GM21528 (cell line): ENCODE measurements around the gene PHKB.

Experiments used
- ATAC-seq: cut with Tn5 transposase; IDR thresholded peaks from one replicate; pipeline ENCODE4 v1.9.1; 2021; ENCODE audit warnings: mild to moderate bottlenecking, moderate library complexity; ENCODE audit not compliant: unreplicated experiment, low FRiP score

The PHKB gene

DNA sequence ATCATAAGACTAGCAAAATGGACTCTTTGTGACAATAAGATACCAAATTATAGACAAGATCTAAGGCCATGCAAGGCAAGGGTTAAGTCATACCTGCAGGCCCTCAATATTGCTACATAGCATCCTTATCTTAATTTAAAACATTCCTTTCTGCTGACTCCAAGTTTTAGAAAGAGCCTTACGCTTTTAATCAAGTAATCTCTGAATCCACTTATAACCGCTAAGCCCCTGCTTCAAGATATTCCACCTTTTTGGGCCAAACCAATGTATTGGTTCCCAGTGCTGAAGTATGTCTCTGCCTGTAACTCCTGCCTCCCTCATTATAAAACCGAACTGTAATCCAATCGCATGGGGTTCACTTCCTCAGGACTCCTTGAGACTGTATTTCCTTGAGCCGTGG lies 255.4 kb downstream of the PHKB start:
- ATAC-seq: no peak

DNA sequence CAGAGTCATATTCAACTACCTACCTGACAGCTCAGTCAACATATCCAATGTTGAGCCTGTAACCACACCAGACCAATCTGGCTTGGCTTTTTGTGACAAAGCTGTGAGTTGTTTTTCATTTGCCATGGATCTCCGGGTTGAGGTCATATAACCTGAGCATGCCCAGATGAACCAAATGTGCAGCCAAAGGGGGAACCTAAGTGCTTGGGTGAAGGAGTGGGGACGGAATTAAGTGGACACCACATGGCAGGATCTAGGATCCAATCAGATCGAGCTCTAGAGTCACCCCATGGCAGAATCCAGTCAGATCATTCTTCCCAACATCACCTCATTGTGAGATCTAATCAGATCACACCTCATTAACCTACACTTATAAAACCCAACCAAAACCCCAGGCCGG lies 258.6 kb downstream of the PHKB start:
- ATAC-seq: no peak

DNA sequence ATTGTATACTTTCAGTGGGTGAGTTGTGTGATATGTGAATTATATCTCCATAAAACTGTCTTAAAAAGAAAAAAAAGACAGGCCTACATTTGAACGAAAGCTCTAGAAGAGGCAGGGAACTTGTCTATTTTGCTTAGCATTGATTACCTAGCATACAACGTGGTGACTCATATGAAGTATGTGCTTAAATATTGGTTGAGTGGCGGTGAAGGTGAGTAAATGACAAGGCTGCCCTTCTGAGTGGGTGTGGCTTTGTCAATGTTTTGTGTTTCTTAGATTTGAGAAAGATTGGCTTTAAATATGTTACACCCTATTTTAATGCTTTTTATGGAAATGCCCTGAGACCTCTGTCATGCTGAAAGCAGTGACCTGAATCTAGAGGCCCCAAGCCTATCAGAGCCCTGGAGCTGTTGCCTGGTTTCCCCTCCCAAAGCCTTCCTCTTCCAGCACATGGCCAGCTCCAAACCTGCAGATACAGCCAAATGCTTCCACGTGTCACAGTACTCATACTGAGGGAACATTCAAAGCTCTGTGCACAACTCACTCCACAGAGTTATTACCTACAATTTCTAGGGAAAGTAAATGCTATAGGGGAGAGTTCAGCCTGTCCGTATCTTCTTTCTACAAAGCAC lies 260.0 kb downstream of the PHKB start:
- ATAC-seq: no peak

DNA sequence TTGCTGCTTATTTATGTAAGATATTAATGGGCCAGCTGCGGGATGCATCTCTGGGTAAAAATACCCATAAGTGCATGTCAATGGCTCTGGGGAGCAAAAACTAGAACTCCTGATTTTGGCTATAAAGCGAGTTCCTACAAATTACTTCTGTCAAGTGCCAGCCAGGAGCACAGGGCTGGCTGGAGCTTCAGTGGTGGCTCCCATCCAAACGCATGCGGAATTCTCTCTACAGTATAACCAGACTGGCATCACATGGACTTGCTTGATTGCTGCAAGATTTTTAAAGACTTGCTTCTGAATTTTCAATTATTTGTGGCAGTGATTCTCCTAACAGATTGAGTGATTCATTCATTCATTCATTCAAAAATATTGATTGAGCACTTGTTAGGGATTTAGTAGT lies 260.9 kb downstream of the PHKB start:
- no peak for ATAC-seq

DNA sequence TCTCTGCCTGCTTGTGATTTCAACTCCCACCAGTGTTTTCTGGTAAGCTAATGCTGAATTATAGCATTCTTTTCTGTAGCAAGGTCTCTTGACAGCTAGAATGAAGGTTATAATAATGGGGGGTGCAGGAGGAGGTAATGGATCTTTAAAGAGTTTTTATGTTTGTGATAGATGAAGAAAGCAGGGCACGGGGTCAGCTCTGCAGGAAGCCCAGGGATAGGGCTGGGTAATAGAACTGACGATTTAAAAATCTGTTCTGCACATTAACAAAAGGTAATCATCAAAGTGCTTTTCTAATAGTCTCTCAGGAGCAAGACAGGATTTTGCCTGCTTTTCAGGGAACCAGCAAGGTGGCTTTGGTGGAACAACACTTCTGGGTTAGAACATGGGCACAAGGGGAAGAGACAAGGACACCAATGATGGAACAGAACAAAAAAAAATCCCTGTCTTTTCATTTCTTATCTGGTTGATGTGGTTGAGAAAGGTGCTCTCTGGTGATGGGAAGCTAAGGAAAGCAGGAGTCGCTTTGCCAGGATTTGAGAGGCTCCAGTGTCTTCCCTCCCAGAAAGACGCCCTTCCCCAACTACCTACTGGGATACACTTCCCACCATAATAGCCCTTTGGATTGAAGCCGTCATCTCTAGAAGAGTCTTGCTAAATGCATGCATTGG lies 263.1 kb downstream of the PHKB start:
- ATAC-seq: no peak

DNA sequence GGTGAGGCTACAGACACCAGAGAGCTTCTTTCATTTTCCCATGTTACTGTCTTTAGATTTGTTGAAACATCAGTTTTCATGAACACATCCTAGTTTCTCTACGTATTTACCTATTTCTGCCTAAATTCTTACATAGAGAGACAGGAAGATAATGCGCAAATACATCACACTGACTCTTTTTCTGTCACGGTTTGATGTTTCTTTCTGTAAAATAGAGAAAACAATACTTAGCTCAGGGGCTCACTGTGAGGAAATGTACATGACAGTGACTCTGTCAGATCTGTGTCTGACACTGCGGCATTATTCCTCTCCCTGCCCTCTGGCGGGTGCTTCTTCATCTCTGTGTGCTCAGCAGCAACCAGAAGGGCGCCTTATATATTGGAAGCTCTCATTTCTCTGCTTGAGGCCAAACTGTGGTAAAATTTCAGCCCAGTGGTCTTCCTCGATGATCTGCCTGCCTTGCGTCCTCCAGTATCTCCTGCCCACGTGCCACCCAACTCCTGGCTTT lies 264.1 kb downstream of the PHKB start:
- ATAC-seq: no peak

DNA sequence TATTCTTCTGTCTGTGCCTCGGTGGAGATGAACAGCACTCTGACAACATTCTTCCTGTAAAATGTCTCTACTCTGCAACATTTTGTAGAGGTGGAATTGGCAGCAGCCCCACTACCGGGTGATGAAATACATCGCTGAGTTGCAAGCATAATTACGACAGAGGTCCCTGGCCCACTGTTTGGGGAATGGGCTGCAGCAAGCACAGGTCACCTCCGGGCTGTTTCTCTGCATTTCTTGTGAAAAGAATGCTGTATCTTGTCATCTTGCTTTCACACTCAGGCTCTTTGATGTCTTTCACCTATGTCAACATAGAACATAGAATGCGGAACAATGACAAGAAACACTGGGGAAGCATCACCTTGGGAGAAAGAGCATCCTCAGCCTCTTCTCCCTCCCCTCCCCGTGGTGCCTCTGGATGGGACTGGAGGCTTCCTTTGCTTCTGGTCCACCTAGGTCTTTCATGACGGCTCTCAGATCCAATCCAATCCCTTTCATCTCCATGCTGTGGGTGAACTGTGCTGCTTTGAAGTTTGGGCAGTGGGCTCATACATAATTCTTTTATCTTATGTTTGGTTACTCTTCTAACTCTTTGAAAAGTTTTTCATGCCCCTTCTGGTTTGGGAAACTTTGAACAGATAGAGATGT lies 265.0 kb downstream of the PHKB start:
- no peak for ATAC-seq

DNA sequence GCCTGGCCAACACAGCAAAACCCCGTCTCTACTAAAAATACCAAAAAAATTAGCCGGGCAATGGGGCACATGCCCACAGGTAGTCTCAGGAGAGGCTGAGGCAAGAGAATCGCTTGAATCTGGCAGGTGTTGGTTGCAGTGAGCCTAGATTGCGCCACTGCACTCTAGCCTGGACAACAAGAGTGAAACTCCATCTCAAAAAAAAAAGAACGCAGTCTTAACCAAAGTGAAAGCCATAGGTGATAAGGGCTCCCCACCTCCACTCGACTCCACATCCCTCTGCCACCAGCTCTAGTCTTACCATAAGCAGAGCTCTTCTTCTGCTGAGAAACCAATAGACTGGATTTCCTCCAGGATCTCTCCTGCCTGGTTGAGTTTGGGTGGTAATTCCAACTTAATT lies 266.0 kb downstream of the PHKB start:
- no peak for ATAC-seq

DNA sequence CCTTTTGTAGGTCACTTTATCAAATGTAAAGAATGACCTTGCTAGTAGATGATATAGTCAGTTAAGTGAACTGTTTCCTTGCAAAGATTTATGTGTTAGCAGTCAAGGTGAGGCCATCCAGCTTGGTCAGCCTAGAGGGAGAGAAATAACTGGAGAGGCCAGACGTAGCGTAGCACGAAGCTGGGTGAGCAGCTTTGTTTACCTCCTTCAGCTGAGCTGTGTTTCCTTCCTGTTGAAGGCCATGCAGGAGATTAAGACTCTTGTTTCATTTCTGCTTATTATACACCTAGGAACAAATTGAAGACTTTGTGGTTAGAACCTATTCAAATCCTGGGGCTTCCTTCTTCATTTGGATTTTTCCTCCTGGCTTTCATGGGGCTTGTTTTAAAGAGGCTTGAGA lies 267.1 kb downstream of the PHKB start:
- ATAC-seq: no peak

DNA sequence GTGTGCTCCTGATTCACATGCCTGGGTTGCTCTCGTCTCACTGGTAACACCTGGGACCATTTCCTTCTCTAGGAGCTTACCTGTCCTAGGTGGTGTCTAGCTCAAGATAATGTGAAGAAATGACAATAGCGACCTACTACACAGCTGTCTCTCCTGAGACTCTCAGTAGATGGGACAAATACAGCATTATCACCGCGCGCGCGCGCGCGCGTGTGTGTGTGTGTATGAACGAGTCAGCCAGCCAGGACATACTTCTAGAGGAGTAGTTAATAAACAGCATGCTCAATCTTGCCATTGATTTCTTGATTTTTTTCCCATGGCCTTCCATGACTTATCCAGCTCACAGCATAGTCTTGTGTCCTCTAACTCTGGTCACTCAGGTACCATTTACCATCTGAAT lies 268.6 kb downstream of the PHKB start:
- no peak for ATAC-seq

DNA sequence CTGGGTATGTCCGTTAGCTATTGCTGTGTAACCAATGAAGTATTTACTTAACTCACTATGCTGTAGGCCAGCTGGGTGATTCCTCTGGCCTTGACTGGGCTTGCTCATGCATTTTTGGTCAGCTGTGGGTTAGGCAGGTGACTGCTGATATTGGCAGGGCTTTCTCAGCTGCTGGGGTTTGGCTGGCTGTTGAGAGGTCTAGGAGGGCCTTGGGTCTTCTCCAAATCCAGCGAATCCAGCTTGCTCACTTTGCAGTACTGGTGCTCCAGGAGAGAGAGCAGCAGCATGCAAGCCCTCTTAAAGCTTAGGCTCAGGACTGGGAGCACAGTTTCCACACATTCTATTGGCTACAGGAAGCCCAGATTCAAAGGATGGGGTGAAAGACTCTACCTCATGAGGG lies 270.1 kb downstream of the PHKB start:
- no peak for ATAC-seq

DNA sequence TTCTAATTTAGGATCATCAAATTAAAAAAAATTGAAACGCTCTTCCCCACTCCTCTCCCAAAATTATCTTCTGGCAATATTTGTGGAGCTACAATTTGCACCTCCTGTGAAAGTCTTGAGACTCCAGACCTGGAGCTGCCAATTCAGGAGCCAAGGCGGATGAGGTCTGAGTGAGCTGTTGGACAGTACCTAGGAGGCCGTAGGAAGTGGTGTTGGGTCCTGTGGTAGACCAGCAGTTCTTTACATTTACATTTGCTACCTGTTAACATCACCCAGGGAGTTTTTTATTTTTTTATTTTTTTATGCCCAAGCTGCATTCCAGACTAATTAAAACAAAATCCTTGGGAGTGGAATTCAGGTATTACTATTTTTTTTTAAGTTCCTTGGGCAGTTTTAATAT lies 271.0 kb downstream of the PHKB start:
- ATAC-seq: no peak

DNA sequence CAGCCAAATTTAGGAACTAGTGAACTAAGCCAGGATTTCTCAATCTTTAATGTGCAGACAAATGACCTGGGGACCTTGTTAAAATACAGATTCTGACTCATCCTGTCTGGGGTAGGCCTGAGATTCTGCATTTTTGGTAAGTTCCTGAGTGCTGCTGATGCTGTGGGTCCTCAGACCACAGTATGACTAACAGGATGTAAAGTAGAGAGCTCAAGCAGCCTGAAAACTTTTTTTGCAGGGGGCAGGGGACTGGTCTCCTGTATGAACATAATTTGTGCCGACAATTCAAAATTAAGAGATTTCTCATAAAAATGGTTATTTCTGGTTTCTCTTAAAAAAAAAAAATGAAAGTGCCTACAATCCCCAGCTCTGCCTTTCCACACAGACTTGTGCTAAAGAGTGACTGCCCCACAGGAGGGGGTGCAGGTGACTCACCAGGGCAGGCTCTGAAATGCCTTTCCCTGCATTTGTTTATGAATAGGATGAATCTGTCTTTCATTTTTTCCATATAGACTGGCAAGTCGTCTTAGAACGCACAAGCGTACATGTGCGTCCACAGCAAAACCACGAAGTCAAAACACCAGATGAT lies 271.5 kb downstream of the PHKB start:
- ATAC-seq: no peak

DNA sequence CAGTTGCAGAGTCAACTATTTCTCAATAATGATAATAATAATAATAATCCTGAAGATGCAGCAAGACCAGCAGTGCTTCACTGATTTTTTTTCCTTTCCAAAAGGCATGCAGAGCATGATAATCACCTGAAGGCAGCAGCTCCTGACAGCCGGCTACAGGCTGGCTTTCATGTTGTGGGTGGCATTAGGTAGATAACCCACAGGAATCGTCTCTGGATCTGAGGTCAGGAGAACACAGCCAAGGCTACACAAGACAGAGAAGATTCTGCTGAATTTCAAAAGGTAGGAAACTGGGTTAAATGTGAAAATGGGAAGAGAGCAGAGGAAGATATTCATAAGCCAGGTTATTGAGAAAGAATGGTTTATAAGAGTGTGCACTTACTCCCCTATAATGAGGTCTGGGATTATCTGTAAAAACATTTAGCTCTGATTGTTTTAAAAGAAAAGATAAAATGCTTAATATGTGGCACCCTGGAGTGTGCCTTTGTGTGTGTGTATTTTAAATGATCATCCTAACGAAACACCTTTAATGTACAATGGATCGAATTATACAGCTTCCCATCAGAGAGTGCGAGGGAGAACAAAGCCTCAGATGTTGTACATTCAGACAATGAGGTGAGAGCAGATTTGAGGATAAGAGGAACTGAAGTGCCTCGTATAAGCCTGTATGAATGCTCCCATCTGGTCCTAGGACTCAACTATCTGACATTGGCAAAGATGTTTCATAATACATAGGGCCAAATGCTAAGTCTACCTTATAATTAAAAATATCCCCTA lies 273.1 kb downstream of the PHKB start:
- no peak for ATAC-seq

DNA sequence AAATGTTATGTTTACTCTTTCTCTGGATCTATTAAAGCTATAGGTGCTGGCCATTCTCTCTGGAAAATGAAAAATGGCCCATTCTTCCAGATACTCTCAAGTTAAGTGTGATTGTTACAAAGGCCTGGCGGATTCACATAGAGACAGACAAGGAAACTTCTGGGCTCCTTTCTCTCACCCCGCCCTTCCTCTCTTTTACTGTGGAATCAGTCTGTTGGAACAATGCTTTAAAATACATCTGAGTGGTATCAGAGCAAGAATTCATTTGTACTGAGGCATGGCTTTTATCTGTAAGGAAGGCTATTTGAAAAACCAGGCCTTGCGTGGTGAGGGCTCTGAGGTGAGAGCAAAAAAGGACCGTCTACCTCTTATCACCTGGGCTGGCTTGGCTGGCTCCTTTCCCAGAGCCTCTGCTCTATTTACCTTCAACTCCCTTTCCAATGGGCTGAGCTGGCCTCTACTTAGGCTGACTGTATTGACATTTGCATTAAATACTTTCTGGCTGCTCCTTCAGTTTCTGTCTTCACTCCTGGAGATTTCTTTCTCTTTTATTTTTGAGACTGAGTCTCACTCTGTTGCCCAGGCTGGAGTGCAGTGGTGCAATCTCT lies 274.0 kb downstream of the PHKB start:
- no peak for ATAC-seq

DNA sequence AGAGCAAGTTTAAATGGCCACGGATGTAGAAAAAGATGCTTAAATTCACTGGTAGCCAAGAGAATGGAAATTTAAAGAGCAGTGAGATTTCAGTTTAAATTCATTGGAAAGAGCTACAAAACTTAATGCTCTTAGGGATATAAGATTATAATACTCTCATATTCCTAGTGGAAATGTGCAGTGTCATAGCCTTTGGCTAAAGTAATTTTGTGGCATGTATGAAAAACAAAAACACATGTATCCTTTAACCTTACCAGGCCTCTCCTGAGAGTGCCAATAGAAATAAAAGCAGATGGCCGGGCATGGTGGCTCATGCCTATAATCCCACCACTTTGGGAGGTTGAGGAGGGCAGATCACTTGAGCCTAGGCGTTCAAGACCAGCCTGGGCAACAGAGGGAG lies 289.2 kb downstream of the PHKB start:
- ATAC-seq: no peak
